Nephron progenitor cell (in vitro differentiated cells): ENCODE results near the gene RNU5B-1.

Experiments used
- DNase-seq: peaks from one replicate; pipeline ENCODE4 v3.0.0; 2021
- H3K27ac Mint-ChIP-seq: 2 replicates; pipeline ENCODE4 v1.8.0; 2021; ENCODE audit warnings: mild to moderate bottlenecking, moderate library complexity, mixed read lengths
- H3K27me3 Mint-ChIP-seq: 2 replicates; pipeline ENCODE4 v1.8.0; 2021; ENCODE audit warnings: mild to moderate bottlenecking, low read depth, mixed read lengths; ENCODE audit not compliant: poor library complexity
- H3K36me3 Mint-ChIP-seq: 2 replicates; pipeline ENCODE4 v1.8.0; 2021; ENCODE audit warnings: low read depth, mixed read lengths
- H3K4me1 Mint-ChIP-seq: 2 replicates; pipeline ENCODE4 v1.8.0; 2021; ENCODE audit warnings: mixed read lengths
- H3K4me3 Mint-ChIP-seq: 2 replicates; pipeline ENCODE4 v1.8.0; 2021; ENCODE audit warnings: mild to moderate bottlenecking, moderate library complexity, mixed read lengths
- H3K9me3 Mint-ChIP-seq: 2 replicates; pipeline ENCODE4 v1.8.0; 2021; ENCODE audit warnings: mild to moderate bottlenecking, moderate library complexity, mixed read lengths
- CTCF ChIP-seq: fragments of 200-600 bp; sonication (generic); IDR thresholded peaks from 2 replicates; pipeline ENCODE4 v1.5.0; 2021; ENCODE audit warnings: antibody characterized with exemption

Gene RNU5B-1

DNA sequence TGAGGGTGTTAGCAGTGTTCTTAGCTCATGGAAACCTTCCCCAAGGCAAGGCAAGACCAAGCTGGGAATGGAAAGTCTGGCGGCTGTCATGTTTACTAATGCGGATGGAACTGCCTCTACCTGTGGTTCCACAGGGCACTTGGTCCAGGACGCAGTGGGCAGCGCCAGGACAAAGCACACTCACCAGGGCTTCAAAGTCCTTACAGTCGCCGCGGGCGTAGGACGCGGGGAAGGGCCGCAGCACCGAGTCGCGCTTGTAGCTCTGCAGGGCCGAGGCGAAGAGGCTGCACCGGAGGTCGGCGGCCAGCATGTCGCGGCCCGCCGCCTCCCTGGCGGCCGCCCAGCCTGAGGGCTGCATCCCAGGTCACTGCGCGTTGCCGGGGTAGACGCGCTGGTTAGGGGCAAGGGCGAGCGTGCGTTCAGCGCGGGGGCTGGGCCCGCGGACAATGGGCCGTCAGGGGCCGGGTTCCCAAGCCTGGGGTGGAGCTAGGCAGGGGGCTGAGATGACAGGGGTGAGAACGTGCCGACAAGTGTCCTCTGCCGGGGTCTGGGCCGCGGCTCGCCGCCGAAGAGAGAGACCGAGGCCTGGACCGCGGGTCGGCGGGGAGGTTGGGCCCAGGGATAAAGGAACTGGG lies 18.3 kb upstream of the RNU5B-1 start:
- no peak for TF ChIP-seq CTCF
- Mint-ChIP-seq H3K9me3 (no peaks in the 10 kb centered on the region), H3K27me3 (peaks cover 3% of the 10 kb centered on the region), H3K27ac (peak overlapping the region; percentile 78), H3K4me1 (peaks cover 30% of the 10 kb centered on the region), H3K36me3 (peaks cover 18% of the 10 kb centered on the region), H3K4me3 (peak overlapping the region; percentile 85)
- DNase-seq = peak; percentile 67

- TF ChIP-seq CTCF = no peak
- H3K4me1 Mint-ChIP-seq = peaks cover 30% of the 10 kb centered on the region
- peak; percentile 94 for DNase-seq
- H3K27me3 Mint-ChIP-seq = peaks cover 3% of the 10 kb centered on the region
- peak within 1 kb of the TSS; percentile 85 for H3K4me3 Mint-ChIP-seq
- H3K9me3 Mint-ChIP-seq = no peaks in the 10 kb centered on the region
- H3K27ac Mint-ChIP-seq = peak within 1 kb of the TSS; percentile 78
- peaks cover 18% of the 10 kb centered on the region for H3K36me3 Mint-ChIP-seq
Measured at GRCh38 chr15:65286704-65287519, 17.6 kb upstream of the RNU5B-1 start, which contains the start of gene PARP16. Gene PARP16 (minus strand): TSS chr15:65286883. CDS start chr15:65286426, 457 bp downstream.

GRCh38 chr15:65287520-65287855 lies 17.0 kb upstream of the RNU5B-1 start:
- H3K4me3 Mint-ChIP-seq = peak overlapping the region; percentile 85
- DNase-seq = no peak
- H3K27me3 Mint-ChIP-seq = peaks cover 3% of the 10 kb centered on the region
- H3K4me1 Mint-ChIP-seq = peaks cover 30% of the 10 kb centered on the region
- H3K9me3 Mint-ChIP-seq = no peaks in the 10 kb centered on the region
- TF ChIP-seq CTCF = no peak
- H3K27ac Mint-ChIP-seq = peak overlapping the region; percentile 16
- H3K36me3 Mint-ChIP-seq = peaks cover 14% of the 10 kb centered on the region

DNA sequence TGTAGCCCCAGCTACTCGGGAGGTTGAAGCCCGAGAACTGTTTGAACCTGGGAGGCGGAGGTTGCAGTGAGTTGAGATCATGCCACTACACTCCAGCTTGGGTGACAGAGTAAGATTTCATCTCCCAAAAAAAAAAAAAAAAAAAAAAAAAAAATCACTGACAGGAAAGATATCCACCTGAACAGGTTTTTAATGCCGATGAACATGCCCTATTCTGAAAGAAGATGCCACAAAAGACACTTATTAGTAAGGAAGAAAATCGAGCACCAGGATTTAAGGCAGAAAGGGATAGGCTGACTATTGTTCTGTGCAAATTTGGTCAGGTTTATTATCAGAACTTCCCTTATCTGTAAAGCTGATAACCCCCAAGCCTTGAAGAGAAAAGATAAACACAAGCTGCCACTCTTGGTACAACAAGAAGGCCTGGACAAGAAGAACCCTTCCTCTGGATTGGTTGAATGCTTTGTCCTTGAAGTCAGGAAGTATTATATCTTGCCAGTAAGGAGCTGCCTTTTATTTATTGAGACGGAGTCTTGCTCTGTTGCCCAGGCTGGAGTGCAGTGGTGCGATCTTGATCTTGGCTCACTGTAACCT lies 15.1 kb upstream of the RNU5B-1 start:
- H3K27ac Mint-ChIP-seq = no peak overlapping the region
- H3K36me3 Mint-ChIP-seq = no peaks in the 10 kb centered on the region
- DNase-seq = no peak
- H3K9me3 Mint-ChIP-seq = no peaks in the 10 kb centered on the region
- peaks cover 3% of the 10 kb centered on the region for H3K27me3 Mint-ChIP-seq
- no peak overlapping the region for H3K4me3 Mint-ChIP-seq
- TF ChIP-seq CTCF = no peak
- H3K4me1 Mint-ChIP-seq = peaks cover 25% of the 10 kb centered on the region

GRCh38 chr15:65290228-65290627 lies 14.2 kb upstream of the RNU5B-1 start:
- H3K4me1 Mint-ChIP-seq = peaks cover 25% of the 10 kb centered on the region
- H3K9me3 Mint-ChIP-seq = no peaks in the 10 kb centered on the region
- no peak overlapping the region for H3K27ac Mint-ChIP-seq
- no peak for DNase-seq
- peaks cover 3% of the 10 kb centered on the region for H3K27me3 Mint-ChIP-seq
- no peaks in the 10 kb centered on the region for H3K36me3 Mint-ChIP-seq
- H3K4me3 Mint-ChIP-seq = no peak overlapping the region
- no peak for TF ChIP-seq CTCF
